ENCODE measurements around the gene PPP1R13B. TPM values are rescaled to one million over a fixed set of nuclear protein-coding genes. Genes with fewer than 3 reads are reported as not detected.

The PPP1R13B gene
- total RNA-seq, 1 donor from 2014 or later = 10.1 TPM

GRCh38 chr14:103704708-103705107 lies 142.7 kb downstream of the PPP1R13B start:
- no peak overlapping the region for H3K27ac Mint-ChIP-seq (ENCODE audit: unreplicated experiment)
- H3K4me1 Mint-ChIP-seq (ENCODE audit: low read depth) = peaks cover 2% of the 10 kb centered on the region
- H3K4me3 Mint-ChIP-seq (ENCODE audit: unreplicated experiment) = no peak overlapping the region
- no peaks in the 10 kb centered on the region for H3K9me3 Mint-ChIP-seq (ENCODE audit: low read depth)
- DNase-seq (ENCODE audit: low spot score) = no peak
- H3K36me3 Mint-ChIP-seq (ENCODE audit: low read depth) = peaks cover 19% of the 10 kb centered on the region
- H3K27me3 Mint-ChIP-seq (ENCODE audit: low read depth) = no peaks in the 10 kb centered on the region
- TF ChIP-seq CTCF (IDR thresholded peaks at IDR 0.05) = no peak

GRCh38 chr14:103703433-103704385 lies 143.7 kb downstream of the PPP1R13B start:
- Mint-ChIP-seq H3K9me3 (ENCODE audit: low read depth) (no peaks in the 10 kb centered on the region), H3K4me3 (ENCODE audit: unreplicated experiment) (no peak overlapping the region)

GRCh38 chr14:103702497-103703432 lies 144.6 kb downstream of the PPP1R13B start:
- H3K27ac Mint-ChIP-seq (ENCODE audit: unreplicated experiment) = peak overlapping the region; percentile 8
- no peak overlapping the region for H3K4me3 Mint-ChIP-seq (ENCODE audit: unreplicated experiment)
- TF ChIP-seq CTCF (IDR thresholded peaks at IDR 0.05) = no peak

More at GRCh38 chr14:103703433-103704385, 143.7 kb downstream of the PPP1R13B start:
- no peaks in the 10 kb centered on the region for H3K27me3 Mint-ChIP-seq (ENCODE audit: low read depth)
- no peak overlapping the region for H3K27ac Mint-ChIP-seq (ENCODE audit: unreplicated experiment)
- no peak for DNase-seq (ENCODE audit: low spot score)
- H3K36me3 Mint-ChIP-seq (ENCODE audit: low read depth) = peaks cover 15% of the 10 kb centered on the region
- no peaks in the 10 kb centered on the region for H3K4me1 Mint-ChIP-seq (ENCODE audit: low read depth)
- no peak for TF ChIP-seq CTCF (IDR thresholded peaks at IDR 0.05)

GRCh38 chr14:103702095-103702494 lies 145.3 kb downstream of the PPP1R13B start:
- Mint-ChIP-seq H3K36me3 (ENCODE audit: low read depth) (peaks cover 15% of the 10 kb centered on the region), H3K27me3 (ENCODE audit: low read depth) (no peaks in the 10 kb centered on the region), H3K27ac (ENCODE audit: unreplicated experiment) (no peak overlapping the region), H3K4me3 (ENCODE audit: unreplicated experiment) (no peak overlapping the region), H3K9me3 (ENCODE audit: low read depth) (no peaks in the 10 kb centered on the region), H3K4me1 (ENCODE audit: low read depth) (peaks cover 8% of the 10 kb centered on the region)
- no peak for TF ChIP-seq CTCF (IDR thresholded peaks at IDR 0.05)
- DNase-seq (ENCODE audit: low spot score) = no peak

More at GRCh38 chr14:103702497-103703432, 144.6 kb downstream of the PPP1R13B start:
- Mint-ChIP-seq H3K4me1 (ENCODE audit: low read depth) (peaks cover 2% of the 10 kb centered on the region), H3K9me3 (ENCODE audit: low read depth) (no peaks in the 10 kb centered on the region), H3K36me3 (ENCODE audit: low read depth) (peaks cover 15% of the 10 kb centered on the region), H3K27me3 (ENCODE audit: low read depth) (no peaks in the 10 kb centered on the region)
- DNase-seq (ENCODE audit: low spot score) = no peak
